Kasumi-1 (cell line): ENCODE results near the gene KRT10.

Experiments used
- DNase-seq, 2 experiments: peaks; one replicate each; lab custom pipeline; 2025; lab: John Stamatoyannopoulos, UW

The KRT10 gene

DNA sequence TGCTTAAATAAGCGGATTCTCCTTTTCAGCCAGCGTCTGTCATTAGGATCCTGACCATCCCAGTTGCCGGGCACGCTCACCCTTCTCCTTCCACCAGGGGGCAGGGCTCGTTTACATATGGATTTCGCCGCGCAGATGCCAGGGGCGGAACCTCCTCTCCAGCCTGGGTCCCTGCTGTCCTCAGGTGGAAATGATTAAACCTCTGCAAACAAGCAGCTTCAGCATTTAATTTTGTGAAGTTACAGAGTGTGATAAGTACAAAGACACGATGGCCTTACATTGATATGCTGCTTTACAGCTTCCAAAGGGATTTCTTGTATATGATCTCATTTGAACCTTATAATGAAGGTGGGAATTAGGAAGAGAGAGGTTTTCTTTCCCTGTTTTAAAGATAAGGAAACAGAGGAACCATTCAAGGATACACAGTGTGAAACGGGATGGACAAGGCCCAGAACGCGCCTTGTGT is 18.8 kb downstream of the KRT10 start:
- peak; percentile 64 to 85 for DNase-seq

DNA sequence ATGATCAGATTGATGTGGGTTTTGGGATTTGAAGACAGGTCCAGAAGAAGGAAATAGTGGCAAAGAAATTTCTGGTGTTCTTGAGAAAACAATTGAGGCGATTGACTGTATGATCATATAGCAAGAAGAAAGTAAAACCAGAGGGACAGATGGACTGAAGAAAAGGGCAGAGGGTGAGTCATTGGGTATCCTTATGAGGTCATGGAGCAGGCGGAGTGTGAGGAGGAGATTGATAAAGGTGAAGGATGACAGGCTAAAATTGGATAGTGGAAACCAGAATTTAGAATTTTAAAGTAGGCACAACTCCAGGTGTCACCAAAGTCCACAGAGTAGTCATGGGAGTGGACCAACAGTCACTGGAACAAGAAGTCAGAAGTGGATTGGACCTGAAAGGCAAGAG is 21.3 kb downstream of the KRT10 start:
- DNase-seq: no peak

DNA sequence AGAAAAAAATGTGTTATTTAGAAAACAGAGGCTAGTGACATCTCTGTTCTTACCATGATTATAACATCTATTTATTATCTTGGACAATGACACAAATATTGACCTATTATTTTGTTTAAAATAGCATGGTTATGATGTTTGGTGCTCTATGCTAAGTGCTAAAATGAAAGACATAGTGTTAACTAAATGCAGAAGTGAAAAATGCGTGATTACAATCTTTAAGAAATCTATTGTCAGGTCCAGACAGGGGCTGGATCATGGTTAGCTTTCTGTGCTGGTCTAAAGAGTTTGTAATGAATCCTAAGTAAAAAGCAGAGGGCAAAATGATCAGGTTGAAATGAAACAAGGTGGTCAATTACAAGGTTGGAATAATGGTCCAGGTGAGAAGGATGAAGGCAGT is 22.0 kb downstream of the KRT10 start:
- no peak for DNase-seq

DNA sequence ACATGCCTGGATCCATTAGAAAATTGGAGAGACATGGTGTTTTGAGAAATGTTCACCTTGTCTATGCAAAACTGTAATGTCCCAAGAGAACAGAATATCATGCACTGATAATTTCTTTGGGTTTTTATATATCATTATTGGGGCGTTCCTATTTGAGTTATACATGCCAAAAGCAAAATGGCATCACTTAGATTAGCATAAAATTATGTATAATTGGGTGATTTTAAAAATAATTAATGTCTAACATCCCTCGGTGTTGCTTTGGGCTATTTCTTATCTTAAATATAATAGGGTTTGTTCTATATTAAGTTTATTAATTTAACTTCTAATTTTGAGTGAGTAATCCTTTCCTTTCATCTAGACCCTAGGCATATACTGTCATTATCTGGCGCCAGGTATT is 22.6 kb downstream of the KRT10 start, which contains the start of gene KRT28:
KRT28 (minus strand) TSS at position 101 of the 400 bp plus-strand sequence; CDS start at position 35, 66 bp downstream.
- DNase-seq: no peak

DNA sequence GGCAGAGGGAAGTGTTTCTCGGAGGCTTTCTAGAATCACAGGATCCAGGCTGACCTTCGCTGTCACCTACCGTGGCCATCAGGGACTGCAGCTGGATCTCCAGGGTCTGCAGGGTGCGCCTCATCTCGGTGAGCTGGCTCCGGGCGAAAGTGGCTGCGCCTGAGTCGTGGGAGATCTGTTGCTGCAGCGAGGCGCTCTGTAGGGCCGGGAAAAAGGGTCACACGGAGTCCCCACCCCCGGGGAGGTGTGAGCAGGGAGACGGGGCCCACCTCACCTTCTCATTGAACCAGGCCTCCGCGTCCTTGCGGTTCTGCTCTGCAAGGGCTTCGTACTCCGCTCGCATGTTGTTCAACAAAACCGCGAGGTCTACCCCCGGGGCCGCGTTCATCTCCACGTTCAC is 25.6 kb downstream of the KRT10 start:
- DNase-seq: no peak

DNA sequence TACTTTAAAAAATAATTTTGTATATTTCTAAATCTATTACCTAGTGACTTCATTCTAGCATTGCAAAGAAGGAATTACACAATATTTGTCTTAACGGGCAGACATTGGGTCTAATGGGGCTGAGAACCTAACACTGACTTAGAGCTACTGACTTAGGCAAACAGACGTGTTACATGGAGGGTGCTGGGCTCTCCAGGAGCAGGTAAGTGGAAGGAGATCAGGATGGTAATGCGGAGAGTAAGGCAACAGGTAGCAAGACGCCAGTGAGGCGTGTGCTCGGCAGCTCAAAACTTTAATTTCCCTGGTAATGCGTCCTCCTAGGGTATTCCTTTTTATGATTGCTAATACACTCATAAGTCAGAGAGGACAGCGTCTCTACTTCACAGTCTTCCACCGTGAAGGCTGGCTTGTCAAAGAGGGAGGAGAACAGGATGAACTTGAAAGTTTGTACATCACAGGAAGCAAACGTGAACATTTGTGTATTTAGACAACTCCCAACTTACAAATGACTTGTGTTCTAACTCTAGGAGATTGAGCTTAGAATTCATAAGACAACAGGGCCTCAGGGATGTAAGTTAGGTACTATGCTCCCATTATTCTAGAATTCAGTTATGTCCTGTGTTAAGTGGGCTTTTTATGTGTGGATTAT is 27.3 kb downstream of the KRT10 start:
- no peak for DNase-seq

DNA sequence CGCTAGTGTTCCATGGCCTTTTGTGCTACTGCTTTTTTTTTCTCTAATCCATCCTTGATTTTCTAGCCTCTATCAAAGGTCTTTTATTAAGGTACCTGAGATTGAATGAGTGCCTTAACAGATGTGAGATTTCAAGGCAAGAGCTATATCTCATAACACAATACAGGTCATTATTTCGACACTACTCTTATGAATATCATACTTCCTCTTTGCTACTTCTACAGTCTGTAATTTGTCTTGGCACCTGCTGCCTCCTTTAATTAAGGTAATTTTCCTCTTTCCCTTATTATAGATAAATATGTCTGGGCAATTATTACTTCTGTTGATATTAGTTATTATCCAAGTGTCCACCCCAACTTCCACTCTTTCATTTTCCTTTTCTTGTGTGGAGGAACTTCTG is 27.9 kb downstream of the KRT10 start:
- no peak for DNase-seq

DNA sequence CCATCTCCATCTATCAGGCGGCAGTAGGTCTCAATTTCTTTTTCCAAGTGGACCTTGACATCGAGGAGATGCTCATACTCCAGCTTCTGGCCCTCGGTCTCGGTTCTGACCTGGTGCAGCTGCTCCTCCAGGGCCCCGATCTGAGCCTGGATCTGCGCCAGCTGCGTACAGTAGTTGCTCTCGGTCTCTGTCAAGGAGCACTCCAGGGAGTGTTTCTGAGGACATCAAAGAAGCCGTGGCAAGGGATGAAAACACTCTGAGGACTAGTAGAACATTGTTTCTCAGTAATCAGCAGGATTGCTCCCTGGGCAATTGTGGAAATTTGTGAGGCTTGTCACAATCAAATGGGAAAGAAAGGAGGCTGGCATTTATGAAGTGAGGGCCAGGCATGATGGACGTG is 28.6 kb downstream of the KRT10 start:
- DNase-seq: no peak

DNA sequence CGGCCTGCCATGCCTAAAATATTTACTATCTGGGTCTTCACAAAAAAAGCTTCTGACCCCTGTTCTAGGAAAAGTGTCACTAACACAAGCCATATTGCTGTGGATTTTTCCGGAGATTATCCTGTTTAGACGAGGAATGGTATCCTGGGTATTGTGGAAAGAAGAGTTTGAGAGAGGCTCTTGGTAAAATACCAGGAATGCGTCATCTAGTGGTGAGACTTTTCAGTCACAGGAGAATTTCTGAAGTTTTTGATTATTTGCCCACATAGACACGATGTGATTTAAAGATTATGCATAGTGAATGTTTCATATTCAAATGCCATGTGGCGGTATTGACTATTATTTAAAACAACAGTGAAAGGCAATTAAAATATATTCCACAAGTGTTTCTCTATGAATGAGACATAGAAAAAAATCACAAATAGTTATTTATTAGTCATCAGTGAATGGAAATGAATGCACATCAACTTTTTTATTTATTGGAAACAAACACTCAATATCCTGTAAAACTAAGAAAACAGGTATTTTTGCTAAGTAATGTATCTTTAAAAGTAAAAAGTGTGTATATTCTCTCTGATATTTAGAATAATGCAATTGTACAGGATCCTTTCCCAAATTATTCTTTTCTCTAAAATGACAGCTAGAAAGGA is 30.5 kb downstream of the KRT10 start:
- peak; percentile 3 to 18 for DNase-seq

DNA sequence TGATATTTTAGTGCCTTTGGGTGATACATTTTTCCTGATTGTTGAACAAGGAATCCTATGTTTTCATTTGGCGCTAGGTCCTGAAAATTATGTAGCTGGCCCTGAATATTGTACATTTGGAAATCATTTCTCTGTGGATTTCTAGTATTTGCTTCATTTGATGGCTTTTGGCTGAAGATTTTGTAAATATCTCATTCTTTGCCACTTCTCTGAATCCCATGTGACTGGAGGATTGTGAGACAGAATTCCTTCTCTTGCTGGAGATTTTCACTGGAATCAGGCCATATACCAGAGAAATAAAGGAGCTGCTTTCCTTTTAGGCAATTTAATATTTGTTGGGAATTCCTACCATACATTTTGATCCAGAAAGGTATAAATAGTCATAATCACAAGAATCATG is 31.3 kb downstream of the KRT10 start:
- no peak for DNase-seq

DNA sequence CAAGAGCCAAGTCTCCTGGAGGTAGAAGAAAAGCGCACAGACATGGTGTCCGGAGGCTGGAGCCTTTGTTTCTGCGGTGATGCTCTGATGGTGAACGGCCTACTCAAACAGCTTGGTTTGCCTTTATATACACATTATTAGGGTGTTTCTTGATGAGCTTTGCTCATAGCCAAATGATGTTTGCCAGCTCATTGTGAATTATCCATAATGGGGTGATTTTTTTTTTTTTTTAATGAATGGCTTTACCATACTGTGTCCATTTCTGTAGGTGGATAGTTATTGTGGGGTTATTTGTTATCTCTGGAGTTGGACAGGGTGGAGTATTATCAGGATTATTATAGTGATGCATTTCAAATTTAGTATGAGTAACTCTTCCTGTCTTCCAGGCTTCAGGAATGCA is 40.0 kb downstream of the KRT10 start, which contains the start of gene KRT27:
KRT27 (minus strand) TSS at position 101 of the 400 bp plus-strand sequence; CDS start at position 44, 57 bp downstream.
- no peak for DNase-seq

DNA sequence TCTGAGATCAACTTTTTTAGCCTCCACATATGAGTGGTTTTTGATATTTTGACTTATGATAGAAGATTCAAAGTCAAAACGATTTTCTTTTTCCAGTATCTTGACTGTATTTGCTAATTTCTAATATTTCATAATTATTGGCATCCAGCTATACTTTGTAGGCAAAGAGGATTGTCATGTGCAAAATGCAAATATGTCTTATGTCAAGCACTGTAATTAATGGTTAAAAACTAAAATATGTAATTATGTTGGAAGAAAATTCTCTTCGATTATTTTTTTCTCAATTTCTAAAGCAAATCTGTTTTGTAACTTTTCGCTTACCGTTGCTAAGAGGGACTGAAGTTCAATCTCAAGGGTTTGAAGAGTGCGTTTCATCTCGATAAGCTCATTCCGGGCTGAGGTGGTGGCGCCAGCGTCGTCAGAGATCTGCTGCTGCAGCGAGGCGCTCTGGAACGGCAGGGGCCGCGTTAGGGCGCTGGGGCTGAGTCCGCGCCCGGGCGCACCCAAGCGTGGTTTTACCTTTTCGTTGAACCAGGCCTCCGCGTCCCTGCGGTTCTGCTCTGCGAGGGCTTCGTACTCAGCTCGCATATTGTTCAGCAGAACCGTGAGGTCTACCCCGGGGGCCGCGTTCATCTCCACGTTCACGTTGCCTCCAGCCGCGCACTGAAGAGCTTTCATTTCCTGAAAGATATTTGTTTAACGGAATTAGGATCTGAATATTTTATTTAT is 43.1 kb downstream of the KRT10 start:
- DNase-seq: no peak

DNA sequence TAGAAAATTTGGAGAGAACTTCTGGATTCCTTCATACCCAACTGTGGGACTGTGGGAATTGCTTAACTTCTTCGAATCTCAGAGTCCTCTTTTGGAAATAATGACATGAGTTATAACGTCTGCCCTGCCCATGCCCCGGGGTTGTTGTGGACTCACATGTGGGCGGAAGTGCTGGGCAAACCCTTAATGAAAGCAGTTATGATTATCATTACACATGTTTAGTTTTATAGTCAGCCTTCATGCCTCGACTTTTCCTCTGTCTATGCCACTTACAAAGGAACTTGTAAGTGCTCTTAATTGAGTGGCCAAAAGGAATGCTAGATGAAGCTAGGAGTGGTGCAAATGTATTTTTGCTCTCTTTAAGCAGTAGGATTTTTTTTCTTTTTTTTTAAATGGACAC is 44.0 kb downstream of the KRT10 start:
- DNase-seq: no peak

DNA sequence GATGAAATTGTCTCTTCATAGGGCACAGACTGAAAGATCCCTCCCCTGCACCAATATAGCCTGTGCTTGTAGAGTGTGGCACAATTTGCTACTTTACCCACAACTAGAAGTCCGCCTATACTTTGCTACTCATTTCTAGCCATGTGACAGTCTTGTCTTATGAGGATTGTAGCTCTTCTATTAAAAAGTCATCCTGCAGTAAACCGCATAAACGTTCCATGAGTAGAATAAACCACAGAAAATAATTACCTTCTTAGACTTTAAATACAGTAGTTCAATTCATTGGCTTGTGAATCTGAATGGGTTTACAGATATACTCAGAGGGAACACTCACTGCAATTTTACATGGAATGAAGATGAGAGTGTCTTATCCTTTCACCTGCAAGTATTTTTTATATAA is 44.4 kb downstream of the KRT10 start:
- no peak for DNase-seq

DNA sequence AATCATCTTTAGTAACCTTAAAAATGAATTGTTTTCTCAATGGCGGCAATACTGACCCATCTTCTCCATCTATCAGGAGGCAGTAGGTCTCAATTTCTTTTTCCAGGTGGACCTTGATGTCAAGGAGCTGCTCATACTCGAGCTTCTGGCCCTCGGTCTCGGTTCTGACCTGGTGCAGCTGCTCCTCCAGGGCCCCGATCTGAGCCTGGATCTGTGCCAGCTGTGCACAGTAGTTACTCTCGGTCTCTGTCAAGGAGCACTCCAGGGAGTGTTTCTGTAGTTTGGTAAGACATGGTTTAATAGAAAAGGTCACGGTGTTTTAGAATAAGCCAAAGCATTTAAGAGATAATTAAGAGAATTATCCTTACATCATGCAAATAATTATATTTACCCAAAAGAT is 45.0 kb downstream of the KRT10 start:
- DNase-seq: no peak

DNA sequence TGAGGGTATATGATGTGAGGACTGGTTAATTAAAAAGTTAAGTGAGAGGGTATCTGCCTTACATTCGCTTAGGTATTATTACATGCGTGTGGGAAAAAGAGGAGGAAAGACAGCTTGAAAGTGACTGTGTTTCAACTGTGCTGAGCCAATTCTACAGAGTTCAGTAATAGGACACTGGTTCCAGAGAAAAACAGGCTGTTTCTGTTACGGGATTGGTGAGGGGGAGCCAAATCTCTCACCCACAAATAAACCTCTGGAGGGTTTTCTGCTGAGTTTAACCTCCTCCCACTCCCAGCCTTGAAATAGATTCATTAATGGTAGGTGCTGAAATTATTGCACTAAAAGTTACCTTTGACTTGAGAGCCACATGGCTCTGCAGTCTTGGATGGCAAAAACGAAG is 46.5 kb downstream of the KRT10 start:
- no peak for DNase-seq

DNA sequence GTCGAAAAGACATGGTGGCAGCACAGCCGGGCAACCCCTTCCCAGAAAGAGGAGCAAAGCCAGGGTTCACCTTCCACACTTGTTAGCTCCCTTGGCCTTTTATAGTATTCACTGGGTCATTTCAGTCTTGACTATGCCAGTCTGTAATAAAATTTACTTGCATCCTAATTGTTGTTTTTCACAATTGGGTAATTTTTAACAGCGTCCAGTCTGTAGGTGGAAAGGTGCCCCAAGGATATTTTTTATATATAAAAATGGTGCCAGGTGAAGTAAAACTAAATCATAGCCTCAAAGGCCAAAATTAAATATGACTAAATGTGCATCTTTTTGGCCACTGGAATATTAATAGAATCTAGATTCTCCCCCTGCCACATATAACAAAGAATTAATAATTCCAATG is 50.3 kb downstream of the KRT10 start, which contains the start of gene KRT26:
KRT26 (minus strand) TSS at position 101 of the 400 bp plus-strand sequence; CDS start at position 13, 88 bp downstream.
- no peak for DNase-seq
